TTC549 (cell line): ENCODE data around the gene ENTPD6.
"Not testable (repeated sequence)": the region's sequence is repeated elsewhere in the genome, so short reads cannot be mapped to it uniquely, and the experiment has no call there.

Experiments
- FAIRE-seq: peaks from 2 replicates; lab custom pipeline; 2012; peaks lifted over from hg19 to GRCh38; lab: Jason Lieb, UNC

ENTPD6 gene

DNA sequence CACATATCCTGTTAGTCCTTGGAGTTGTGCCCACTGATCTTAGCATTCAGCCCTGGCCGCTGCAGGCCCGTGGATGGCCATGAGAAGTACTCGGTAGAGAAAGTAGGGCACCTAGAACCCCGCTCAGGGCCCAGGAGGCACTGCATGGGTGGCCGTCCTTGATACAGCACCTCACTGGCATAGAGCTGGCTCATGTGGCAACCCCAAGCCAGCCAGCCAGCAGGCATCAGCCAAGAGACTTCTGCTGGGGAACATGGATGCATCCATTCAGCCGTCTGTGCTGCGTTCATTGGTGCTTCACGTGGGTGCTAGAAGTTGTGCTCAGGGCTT is 62.9 kb downstream of the ENTPD6 start:
- no peak for FAIRE-seq

DNA sequence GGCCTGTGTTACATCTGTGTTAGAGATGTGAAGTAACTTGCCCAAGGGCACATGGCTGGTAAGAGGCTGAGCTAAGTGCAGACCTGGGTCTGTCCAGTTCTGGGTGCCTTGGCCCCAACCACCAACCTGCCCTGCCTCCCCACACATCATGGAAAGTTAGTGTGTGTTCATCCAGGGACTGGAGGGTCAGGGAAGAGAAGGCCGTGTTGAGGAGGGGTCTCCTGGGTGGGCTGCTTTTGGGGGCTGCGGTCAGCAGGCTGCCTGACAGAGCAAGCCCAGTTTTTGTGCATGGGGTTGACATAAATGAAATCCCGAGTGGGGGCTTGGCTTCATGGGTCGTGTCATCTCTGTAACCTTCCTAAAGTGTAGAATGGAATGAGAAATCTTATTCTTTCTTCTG is 63.3 kb downstream of the ENTPD6 start:
- no peak for FAIRE-seq

- no peak for FAIRE-seq
Measured at GRCh38 chr20:25259358-25259757, 63.8 kb downstream of the ENTPD6 start.

DNA sequence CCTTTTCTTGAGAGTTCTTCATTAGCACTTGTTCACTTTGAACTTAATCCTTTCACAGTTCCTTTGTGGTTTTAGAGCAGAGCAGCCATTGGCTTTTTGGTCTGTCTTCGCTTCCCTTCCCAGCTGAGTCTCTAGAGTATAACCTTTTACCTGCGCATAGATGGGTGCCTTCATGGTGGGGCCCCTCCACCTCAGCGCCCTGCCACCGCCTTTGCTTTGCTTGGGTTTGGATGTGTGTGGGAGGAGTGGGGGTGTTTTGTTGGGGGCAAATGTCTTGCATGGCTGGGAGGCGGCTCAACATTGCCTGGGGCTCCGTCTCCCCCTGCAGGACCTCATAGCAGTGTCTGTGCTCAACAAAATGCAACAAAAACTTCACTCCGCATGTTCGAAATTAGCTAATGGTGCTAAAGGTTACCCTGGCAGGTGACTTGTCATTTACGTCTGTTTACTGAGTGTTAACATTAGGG is 64.3 kb downstream of the ENTPD6 start:
- FAIRE-seq = no peak

- not testable (repeated sequence) for FAIRE-seq
Measured at GRCh38 chr20:25260770-25261437, 65.4 kb downstream of the ENTPD6 start.

- no peak for FAIRE-seq
Measured at GRCh38 chr20:25269057-25269832, 73.7 kb downstream of the ENTPD6 start.

GRCh38 chr20:25269833-25270170 is 74.3 kb downstream of the ENTPD6 start:
- no peak for FAIRE-seq

DNA sequence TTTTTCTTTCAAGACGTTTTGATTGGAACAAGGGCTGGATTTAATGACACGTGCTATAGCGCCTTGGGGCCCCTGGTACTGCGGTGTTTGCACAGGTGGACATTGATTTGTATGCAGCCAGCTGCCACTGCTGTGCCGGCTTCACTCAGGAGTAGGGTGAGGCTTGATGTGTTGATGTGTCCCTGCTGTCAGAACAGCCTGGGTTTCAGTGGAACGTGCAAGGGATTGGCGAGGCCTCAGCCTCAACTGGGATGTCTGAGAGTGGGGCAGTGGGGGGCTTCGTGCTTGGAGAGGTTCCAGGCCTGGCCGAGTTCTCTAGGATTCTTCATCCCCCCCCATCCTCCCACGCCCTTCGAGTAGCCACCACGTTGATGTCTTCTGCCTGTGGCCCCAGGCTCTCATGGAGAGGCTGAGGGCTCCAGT is 75.3 kb downstream of the ENTPD6 start:
- FAIRE-seq = no peak

DNA sequence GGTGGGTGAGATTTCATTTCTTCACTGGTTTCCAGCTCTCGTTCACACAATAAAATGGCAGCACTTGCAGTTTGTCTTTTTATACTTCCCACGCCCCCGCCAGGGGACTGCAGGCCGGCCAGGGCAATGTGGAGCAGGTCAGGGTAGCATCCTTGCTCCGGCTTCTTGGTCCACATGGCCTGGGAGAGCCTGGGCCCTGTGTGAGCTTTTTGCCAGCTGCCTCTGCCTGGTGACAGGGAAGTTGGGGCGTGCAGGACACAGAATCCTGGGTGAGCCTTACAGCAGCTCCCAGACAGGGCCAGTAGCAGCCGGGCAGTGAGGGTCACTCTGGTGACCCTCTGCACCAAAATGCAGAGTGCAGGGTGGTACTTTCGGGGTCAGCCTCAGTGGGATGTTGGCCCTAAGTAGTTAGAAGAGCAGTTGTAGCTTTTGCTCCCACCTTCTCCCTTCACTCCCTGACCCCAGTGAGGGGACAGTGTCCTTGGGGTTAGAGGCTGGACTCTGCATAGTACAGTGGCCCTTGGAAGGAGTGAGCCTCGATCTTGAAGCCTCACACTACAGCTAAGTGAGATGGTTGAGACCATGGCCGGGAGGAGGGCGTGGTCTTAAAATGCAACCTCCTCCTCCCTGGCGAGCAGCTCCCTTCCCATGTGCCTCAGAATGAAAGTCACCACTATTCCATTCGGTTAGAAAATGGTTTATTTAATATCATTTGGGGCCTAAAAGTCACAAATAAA is 76.1 kb downstream of the ENTPD6 start:
- no peak for FAIRE-seq

- FAIRE-seq = no peak
Measured at GRCh38 chr20:25272223-25273000, 76.9 kb downstream of the ENTPD6 start.

DNA sequence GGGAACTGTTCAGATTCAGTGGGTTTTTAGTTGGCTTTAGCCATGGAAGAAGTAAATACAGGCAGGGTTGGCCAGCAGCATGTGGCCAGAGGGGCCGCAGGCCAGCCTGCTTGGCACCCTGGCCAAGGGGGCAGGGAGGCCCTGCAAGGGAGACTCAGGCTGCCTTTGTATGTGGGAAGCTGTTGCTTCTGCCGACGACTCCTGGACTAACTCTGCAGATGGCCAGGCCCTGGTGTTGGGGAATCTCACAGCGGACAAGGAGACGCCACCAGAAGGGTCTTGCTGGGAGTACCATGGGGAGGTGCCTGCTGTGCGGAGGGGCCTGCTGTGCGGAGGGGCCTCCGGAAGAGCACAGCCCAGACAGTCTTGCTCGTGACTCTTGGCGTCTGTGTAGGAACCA is 77.5 kb downstream of the ENTPD6 start:
- no peak for FAIRE-seq

DNA sequence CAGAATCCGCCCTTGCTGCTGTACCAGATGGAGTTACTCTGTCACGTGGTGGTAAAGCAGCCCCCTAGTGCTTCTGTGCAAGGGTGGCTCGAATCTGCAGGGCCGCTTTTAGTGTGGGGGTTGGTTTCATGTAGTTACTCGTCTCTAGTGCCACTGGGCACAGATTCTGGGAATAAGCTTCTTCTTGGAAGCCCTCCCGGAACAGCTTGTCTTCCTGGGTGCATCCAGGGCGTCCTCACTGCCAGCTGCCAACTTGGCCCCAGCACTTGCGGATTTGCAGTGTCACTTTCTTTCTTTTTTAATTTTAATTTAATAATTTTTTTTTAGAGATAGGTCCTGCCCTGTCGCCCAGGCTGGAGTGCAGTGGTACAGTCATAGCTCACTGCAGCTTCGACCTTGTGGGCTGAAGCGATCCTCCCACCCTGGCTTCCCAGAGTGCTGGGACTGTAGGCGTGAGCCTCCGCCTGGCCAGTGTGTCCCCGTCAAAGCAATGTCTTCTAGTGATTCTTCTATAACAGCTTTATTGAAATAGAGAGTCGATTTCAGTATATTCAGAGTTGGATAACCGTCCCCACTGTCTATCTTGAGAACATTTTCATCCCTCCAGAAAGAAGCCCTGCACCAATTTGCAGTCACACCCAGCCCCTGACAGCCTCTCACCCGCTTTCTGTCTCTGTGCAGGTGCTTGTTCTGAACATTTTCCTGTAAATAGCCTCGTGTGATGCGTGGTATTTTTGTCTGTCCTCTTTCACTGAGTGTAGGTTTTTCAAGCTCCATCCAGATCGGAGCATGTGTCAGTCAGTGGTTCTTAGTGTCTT is 78.2 kb downstream of the ENTPD6 start:
- no peak for FAIRE-seq

GRCh38 chr20:25274481-25274880 is 79.0 kb downstream of the ENTPD6 start:
- no peak for FAIRE-seq

DNA sequence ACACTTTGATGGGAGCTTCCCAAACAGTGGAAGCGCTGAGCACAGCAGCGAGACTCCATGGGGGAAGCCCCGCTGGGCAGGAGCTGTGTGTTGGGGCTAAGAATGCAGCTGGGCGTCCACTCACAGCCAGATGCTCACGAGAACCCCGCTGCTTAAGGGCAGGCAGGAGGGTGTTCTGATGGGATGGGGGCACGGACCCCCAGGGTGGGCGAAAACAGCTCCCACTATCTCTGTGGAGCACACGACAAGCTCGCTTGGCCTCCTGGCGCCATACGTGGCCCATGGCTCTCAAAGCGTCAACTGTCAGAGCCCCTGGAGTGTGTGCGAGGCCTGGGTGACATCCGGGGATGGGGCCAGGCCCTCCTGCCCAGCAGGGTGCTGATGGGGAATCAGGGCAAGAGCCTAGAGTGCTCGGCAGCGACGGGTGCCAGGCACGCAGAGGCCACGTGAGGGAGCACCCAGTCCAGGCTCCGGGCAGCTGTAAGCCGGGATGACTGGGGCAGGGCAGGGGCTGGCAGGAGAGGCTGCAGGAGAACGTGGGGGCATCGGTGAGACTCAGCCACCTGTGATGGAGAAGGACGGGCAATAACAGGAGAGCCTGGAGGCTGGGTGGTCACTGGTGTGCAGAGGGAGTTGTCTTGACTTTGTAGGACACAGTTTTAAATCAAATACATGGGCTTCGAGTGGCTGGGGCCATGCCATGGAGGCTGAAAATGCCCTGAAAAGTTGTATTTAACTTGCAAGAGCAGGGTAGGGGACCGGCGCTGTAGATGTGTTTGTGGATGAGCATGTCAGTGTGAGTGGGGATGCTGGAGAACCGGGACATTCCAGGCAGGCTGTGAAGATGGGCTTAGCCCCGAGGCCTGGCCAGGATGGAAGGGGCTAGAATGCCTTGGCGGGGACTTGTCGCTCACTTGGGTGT is 79.6 kb downstream of the ENTPD6 start:
- FAIRE-seq = no peak

GRCh38 chr20:25275813-25276532 is 80.5 kb downstream of the ENTPD6 start:
- no peak for FAIRE-seq
